ENCODE data around the gene CCDC200. TPM values are rescaled to one million over a fixed set of nuclear protein-coding genes. Genes with fewer than 3 reads are reported as not detected.
"Not testable (repeated sequence)": the region's sequence is repeated elsewhere in the genome, so short reads cannot be mapped to it uniquely, and the experiment has no call there.

Gene CCDC200
- total RNA-seq: not detected in 2 replicates

GRCh38 chr17:43228020-43228782 is at the start of gene CCDC200:
TSS of gene CCDC200 (minus strand) at chr17:43228623. CDS start at chr17:43228554, 69 bp downstream.
- not testable (repeated sequence) for DNase-seq (ENCODE audit: low read depth)

GRCh38 chr17:43272914-43273313 is 44.5 kb upstream of the CCDC200 start:
- not testable (repeated sequence) for DNase-seq (ENCODE audit: low read depth); H3K4me3 ChIP-seq (ENCODE audit: low read depth, low read length)

More at GRCh38 chr17:43228020-43228782, at the start of gene CCDC200:
- not testable (repeated sequence) for H3K4me3 ChIP-seq (ENCODE audit: low read depth, low read length)

GRCh38 chr17:43272483-43272882 is 44.1 kb upstream of the CCDC200 start:
- DNase-seq (ENCODE audit: low read depth); H3K4me3 ChIP-seq (ENCODE audit: low read depth, low read length): not testable (repeated sequence)

- not testable (repeated sequence) for DNase-seq (ENCODE audit: low read depth); H3K4me3 ChIP-seq (ENCODE audit: low read depth, low read length)
Observed at GRCh38 chr17:43270552-43271504, 42.4 kb upstream of the CCDC200 start.

DNA sequence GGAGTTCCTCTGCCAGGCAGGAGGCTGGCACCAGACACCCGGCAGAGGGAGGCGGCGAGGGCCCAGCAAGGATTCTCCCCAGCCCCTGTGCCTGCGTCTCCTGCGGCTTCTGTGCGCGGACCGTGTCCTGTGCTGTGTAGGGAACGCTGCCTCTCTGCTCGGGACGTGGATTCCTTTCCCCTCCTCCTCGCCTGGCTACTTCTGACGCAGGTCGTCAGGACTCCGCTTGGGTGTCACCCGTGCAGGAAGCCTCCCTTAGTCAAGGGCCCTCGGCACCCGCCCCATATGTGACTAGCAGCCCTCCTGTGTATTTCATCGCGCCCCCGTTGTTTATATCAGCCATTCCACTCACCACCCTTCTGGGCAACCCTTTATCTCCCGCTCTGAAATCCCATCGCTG is 18.0 kb upstream of the CCDC200 start:
- DNase-seq (ENCODE audit: low read depth); H3K4me3 ChIP-seq (ENCODE audit: low read depth, low read length): not testable (repeated sequence)

GRCh38 chr17:43240596-43241352 is 12.4 kb upstream of the CCDC200 start:
- DNase-seq (ENCODE audit: low read depth); H3K4me3 ChIP-seq (ENCODE audit: low read depth, low read length): not testable (repeated sequence)

GRCh38 chr17:43239597-43239996 is 11.2 kb upstream of the CCDC200 start:
- H3K4me3 ChIP-seq (ENCODE audit: low read depth, low read length); DNase-seq (ENCODE audit: low read depth): not testable (repeated sequence)

GRCh38 chr17:43233877-43234276 is 5.5 kb upstream of the CCDC200 start, which contains the start of gene RNU2-1:
TSS of gene RNU2-1 (minus strand) at chr17:43233977.
- DNase-seq (ENCODE audit: low read depth): not testable (repeated sequence)

GRCh38 chr17:43233263-43233662 is 4.8 kb upstream of the CCDC200 start:
- not testable (repeated sequence) for DNase-seq (ENCODE audit: low read depth)

More at GRCh38 chr17:43233877-43234276, 5.5 kb upstream of the CCDC200 start, which contains the start of gene RNU2-1:
- H3K4me3 ChIP-seq (ENCODE audit: low read depth, low read length): not testable (repeated sequence)

GRCh38 chr17:43232021-43232699 is 3.7 kb upstream of the CCDC200 start:
- not testable (repeated sequence) for DNase-seq (ENCODE audit: low read depth); H3K4me3 ChIP-seq (ENCODE audit: low read depth, low read length)

More at GRCh38 chr17:43233263-43233662, 4.8 kb upstream of the CCDC200 start:
- not testable (repeated sequence) for H3K4me3 ChIP-seq (ENCODE audit: low read depth, low read length)

GRCh38 chr17:43231205-43232020 is 3.0 kb upstream of the CCDC200 start:
- DNase-seq (ENCODE audit: low read depth); H3K4me3 ChIP-seq (ENCODE audit: low read depth, low read length): not testable (repeated sequence)

DNA sequence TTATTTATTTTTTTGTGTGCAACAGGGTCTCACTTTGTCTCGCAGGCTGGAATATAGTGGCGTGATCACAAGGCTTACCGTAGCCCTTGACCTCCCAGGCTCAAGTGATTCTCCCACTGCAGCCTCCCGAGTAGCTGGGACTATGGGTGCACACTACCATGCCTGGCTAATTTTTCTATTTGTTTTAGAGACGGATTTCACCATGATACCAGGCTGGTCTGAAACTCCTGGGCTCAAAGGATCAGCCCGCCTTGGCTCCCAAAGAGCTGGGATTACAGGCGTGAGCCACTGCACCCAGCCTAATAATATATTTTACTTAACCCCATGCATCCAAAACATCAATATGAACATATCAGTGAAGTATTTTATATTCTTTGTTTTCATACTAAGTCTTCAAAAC is 2.0 kb downstream of the CCDC200 start:
- H3K4me3 ChIP-seq (ENCODE audit: low read depth, low read length): no peak overlapping the region
- TF ChIP-seq CTCF (conservative IDR thresholded peaks at IDR 0.05; ENCODE audit: low read depth, low read length): no peak
- DNase-seq (ENCODE audit: low read depth): no peak

Measured in epithelial cell of proximal tubule (primary cell).